K562 (cell line): ENCODE data around the gene DNAAF2. TPM values are rescaled to one million over a fixed set of nuclear protein-coding genes. Genes with fewer than 3 reads are reported as not detected.

ENCODE experiments used
- C11orf30 ChIP-seq: fragments of 450-650 bp; IDR thresholded peaks from 2 replicates; pipeline ENCODE4 v1.6.1; 2016; ENCODE audit warnings: low read depth, mild to moderate bottlenecking
- CHD2 ChIP-seq: IDR thresholded peaks from 2 replicates; pipeline ENCODE4 v1.6.1; 2011; ENCODE audit warnings: low read depth, low read length
- E2F3 ChIP-seq: fragments of 250-450 bp; sonication (Bioruptor Pico); IDR thresholded peaks from 2 replicates; pipeline ENCODE4 v1.4.0; 2020; ENCODE audit warnings: mild to moderate bottlenecking
- MTF1 ChIP-seq: fragments of 250-450 bp; sonication (Bioruptor Pico); IDR thresholded peaks from 2 replicates; pipeline ENCODE4 v1.9.0; 2021; ENCODE audit warnings: moderate library complexity, mild to moderate bottlenecking, inconsistent platforms, borderline replicate concordance
- NCOR1 ChIP-seq: fragments of 450-650 bp; IDR thresholded peaks from 2 replicates; pipeline ENCODE4 v1.6.1; 2016; ENCODE audit warnings: mild to moderate bottlenecking, moderate library complexity
- NFIC ChIP-seq: fragments of 450-650 bp; IDR thresholded peaks from 2 replicates; pipeline ENCODE4 v1.6.1; 2017; ENCODE audit warnings: mild to moderate bottlenecking, inconsistent platforms
- POLR2G ChIP-seq: fragments of 200-400 bp; formaldehyde crosslinking; IDR thresholded peaks from 2 replicates; pipeline ENCODE4 v1.6.1; 2017; ENCODE audit warnings: low read depth, mild to moderate bottlenecking, antibody characterized with exemption, low read length, moderate library complexity
- PTRF ChIP-seq: fragments of 450-650 bp; IDR thresholded peaks from 2 replicates; pipeline ENCODE4 v1.6.1; 2016; ENCODE audit warnings: mild to moderate bottlenecking, missing genetic modification characterization, missing compliant biosample characterization
- RAD21 ChIP-seq, 2 experiments: fragments of 250-450 bp in 1 of 2; fragments of 450-650 bp in 1 of 2; sonication (Bioruptor Pico) in 1 of 2; formaldehyde crosslinking in 1 of 2; IDR thresholded peaks in 1 of 2; conservative IDR thresholded peaks in 1 of 2; 2 replicates each; pipeline versions ENCODE4 v1.4.0 to v1.8.0; 2020 to 2022; ENCODE audit warnings: mild to moderate bottlenecking in 2 of 2, moderate library complexity in 1 of 2
- RHOXF2B ChIP-seq: fragments of 250-450 bp; sonication (Bioruptor Pico); conservative IDR thresholded peaks from 2 replicates; pipeline ENCODE4 v1.5.1; 2021
- SAP30 ChIP-seq: fragments of 200-600 bp; sonication (generic); IDR thresholded peaks from 2 replicates; pipeline ENCODE4 v1.6.1; 2012; ENCODE audit warnings: borderline replicate concordance, low read depth, mild to moderate bottlenecking, moderate library complexity, low read length, control low read depth, inconsistent platforms; ENCODE audit not compliant: insufficient read depth, poor library complexity, severe bottlenecking
- SPI1 ChIP-seq: IDR thresholded peaks from 2 replicates; pipeline ENCODE4 v1.6.1; 2011; ENCODE audit warnings: low read depth, low read length, control low read depth, borderline replicate concordance
- ZNF431 ChIP-seq: sonication (generic); formaldehyde crosslinking; IDR thresholded peaks from 2 replicates; pipeline ENCODE4 v1.8.0; 2022; ENCODE audit warnings: mild to moderate bottlenecking, missing genetic modification reagents
- polyA plus RNA-seq, 8 experiments: library from polyadenylated mRNA; depleted of rRNA in 4 of 8; stranded (reverse) in 5 of 8; unstranded in 3 of 8; fragments of >200 nt; fragmentation: Nextera tagmentation in 2 of 8; fragmentation: Illumina TruSeq in 1 of 8; extraction: Ambion mirVana in 2 of 8; extraction: Trizol in 1 of 8; gene quantifications; 2 replicates each; pipeline versions ENCODE4 v1.2.1 to v1.2.3, GENCODE V29; 2011 to 2014; ENCODE audit warnings: inconsistent platforms in 1 of 8, missing spikeins in 1 of 8
- total RNA-seq, 7 experiments: library from RNA; depleted of rRNA in 6 of 7; stranded (reverse); fragments of >200 nt in 6 of 7; fragmentation: Illumina TruSeq in 2 of 7; extraction: Trizol in 2 of 7; gene quantifications; 2 replicates each; pipeline versions ENCODE4 v1.2.1 to v1.2.3, GENCODE V29; 2011 to 2021; ENCODE audit warnings: low replicate concordance in 1 of 7
- TF ChIP-seq, protein P1 (sequence below): sonication (generic); formaldehyde crosslinking; IDR thresholded peaks from 2 replicates; pipeline ENCODE4 v1.8.0; 2022; ENCODE audit warnings: missing genetic modification reagents, mild to moderate bottlenecking, moderate library complexity, borderline replicate concordance
- TF ChIP-seq, protein P2 (sequence below), 2 experiments: fragments of 450-650 bp; IDR thresholded peaks; 2 replicates each; pipeline ENCODE4 v1.6.1; 2018; ENCODE audit warnings: mild to moderate bottlenecking in 2 of 2, low read depth in 1 of 2; ENCODE audit not compliant: partially characterized antibody in 2 of 2
- TF ChIP-seq, protein P3 (sequence below): fragments of 250-450 bp; sonication (Bioruptor Pico); IDR thresholded peaks from 2 replicates; pipeline ENCODE4 v1.8.0; 2021; ENCODE audit warnings: borderline replicate concordance, mild to moderate bottlenecking, moderate library complexity; ENCODE audit not compliant: poor library complexity, severe bottlenecking
- TF ChIP-seq, protein P4 (sequence below): fragments of 450-650 bp; IDR thresholded peaks from 2 replicates; pipeline ENCODE4 v1.6.1; 2017; ENCODE audit warnings: antibody characterized with exemption, mild to moderate bottlenecking

The DNAAF2 gene
- total and polyA plus RNA-seq, 9 of the 15 experiments (the other 6 are each of a cell fraction or from before 2014, with no cell fraction given), result 2.4 to 14.6 (median 11.1) TPM

DNA sequence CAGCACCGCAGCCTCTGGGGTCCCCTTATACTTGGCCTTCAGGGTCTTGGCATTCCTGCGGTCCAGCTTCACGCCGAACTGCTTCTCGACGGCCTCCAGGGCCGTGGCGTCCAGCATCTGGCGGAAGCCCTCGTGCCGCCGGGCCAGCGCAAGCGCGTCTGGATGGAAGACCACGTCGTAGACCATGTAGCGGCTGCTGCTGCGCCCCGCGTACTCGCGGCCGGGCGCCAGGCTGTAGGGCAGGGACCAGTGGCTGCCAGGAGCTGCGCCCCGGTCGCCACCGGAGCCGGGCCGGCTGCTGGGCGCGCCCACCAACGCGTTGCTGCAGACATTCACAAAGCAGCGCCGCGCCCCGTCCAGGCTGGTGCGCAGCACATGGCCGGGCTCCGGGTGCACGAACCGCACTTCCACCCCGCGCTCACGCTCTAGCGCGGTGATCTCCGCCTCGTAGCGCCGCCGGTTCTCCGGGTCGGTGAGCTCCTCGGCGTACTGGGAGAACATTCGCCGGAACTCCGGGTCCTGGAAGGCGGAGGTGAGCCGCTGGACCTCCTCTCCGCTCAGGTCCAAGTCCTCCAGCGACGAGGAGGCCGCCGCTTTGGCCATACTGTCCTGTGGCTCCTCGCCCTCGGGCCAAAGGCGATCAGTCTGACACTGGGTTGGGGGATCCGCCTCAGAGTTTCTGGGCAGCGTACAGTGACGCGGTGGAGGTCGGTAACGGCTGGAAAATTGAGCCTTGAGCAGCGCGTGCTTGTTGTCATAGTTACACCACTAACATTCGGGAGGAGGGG, at the start of gene DNAAF2 (continued):
- TF ChIP-seq RHOXF2B, result no peak
- peak; percentile 64 for TF ChIP-seq SAP30
- TF ChIP-seq NCOR1, result 0 out of 2 replicates have a peak, but pooled peaks have one; percentile 0
- TF ChIP-seq, protein P1, sequence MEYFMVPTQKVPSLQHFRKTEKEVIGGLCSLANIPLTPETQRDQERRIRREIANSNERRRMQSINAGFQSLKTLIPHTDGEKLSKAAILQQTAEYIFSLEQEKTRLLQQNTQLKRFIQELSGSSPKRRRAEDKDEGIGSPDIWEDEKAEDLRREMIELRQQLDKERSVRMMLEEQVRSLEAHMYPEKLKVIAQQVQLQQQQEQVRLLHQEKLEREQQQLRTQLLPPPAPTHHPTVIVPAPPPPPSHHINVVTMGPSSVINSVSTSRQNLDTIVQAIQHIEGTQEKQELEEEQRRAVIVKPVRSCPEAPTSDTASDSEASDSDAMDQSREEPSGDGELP (CRISPR knock-in tag), result peak; percentile 13; the same call in 1 of the 2 replicates
- no peak for TF ChIP-seq PTRF (tag)
- TF ChIP-seq, protein P2, sequence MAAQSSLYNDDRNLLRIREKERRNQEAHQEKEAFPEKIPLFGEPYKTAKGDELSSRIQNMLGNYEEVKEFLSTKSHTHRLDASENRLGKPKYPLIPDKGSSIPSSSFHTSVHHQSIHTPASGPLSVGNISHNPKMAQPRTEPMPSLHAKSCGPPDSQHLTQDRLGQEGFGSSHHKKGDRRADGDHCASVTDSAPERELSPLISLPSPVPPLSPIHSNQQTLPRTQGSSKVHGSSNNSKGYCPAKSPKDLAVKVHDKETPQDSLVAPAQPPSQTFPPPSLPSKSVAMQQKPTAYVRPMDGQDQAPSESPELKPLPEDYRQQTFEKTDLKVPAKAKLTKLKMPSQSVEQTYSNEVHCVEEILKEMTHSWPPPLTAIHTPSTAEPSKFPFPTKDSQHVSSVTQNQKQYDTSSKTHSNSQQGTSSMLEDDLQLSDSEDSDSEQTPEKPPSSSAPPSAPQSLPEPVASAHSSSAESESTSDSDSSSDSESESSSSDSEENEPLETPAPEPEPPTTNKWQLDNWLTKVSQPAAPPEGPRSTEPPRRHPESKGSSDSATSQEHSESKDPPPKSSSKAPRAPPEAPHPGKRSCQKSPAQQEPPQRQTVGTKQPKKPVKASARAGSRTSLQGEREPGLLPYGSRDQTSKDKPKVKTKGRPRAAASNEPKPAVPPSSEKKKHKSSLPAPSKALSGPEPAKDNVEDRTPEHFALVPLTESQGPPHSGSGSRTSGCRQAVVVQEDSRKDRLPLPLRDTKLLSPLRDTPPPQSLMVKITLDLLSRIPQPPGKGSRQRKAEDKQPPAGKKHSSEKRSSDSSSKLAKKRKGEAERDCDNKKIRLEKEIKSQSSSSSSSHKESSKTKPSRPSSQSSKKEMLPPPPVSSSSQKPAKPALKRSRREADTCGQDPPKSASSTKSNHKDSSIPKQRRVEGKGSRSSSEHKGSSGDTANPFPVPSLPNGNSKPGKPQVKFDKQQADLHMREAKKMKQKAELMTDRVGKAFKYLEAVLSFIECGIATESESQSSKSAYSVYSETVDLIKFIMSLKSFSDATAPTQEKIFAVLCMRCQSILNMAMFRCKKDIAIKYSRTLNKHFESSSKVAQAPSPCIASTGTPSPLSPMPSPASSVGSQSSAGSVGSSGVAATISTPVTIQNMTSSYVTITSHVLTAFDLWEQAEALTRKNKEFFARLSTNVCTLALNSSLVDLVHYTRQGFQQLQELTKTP (IDR thresholded peaks at IDR 0.05; ENCODE audit: low read depth in 1 of 2, partially characterized antibody in 2 of 2), result no peak
- TF ChIP-seq E2F3, result no peak
- TF ChIP-seq, protein P3, sequence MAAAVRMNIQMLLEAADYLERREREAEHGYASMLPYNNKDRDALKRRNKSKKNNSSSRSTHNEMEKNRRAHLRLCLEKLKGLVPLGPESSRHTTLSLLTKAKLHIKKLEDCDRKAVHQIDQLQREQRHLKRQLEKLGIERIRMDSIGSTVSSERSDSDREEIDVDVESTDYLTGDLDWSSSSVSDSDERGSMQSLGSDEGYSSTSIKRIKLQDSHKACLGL (CRISPR knock-in tag), result no peak
- no peak for TF ChIP-seq RAD21 (CRISPR knock-in tag; conservative IDR thresholded peaks at IDR 0.05 in 1 of 2, IDR thresholded peaks at IDR 0.05 in 1 of 2)
- TF ChIP-seq NFIC, result peak; percentile 48; the same call in 1 of the 2 replicates
- TF ChIP-seq, protein P4, sequence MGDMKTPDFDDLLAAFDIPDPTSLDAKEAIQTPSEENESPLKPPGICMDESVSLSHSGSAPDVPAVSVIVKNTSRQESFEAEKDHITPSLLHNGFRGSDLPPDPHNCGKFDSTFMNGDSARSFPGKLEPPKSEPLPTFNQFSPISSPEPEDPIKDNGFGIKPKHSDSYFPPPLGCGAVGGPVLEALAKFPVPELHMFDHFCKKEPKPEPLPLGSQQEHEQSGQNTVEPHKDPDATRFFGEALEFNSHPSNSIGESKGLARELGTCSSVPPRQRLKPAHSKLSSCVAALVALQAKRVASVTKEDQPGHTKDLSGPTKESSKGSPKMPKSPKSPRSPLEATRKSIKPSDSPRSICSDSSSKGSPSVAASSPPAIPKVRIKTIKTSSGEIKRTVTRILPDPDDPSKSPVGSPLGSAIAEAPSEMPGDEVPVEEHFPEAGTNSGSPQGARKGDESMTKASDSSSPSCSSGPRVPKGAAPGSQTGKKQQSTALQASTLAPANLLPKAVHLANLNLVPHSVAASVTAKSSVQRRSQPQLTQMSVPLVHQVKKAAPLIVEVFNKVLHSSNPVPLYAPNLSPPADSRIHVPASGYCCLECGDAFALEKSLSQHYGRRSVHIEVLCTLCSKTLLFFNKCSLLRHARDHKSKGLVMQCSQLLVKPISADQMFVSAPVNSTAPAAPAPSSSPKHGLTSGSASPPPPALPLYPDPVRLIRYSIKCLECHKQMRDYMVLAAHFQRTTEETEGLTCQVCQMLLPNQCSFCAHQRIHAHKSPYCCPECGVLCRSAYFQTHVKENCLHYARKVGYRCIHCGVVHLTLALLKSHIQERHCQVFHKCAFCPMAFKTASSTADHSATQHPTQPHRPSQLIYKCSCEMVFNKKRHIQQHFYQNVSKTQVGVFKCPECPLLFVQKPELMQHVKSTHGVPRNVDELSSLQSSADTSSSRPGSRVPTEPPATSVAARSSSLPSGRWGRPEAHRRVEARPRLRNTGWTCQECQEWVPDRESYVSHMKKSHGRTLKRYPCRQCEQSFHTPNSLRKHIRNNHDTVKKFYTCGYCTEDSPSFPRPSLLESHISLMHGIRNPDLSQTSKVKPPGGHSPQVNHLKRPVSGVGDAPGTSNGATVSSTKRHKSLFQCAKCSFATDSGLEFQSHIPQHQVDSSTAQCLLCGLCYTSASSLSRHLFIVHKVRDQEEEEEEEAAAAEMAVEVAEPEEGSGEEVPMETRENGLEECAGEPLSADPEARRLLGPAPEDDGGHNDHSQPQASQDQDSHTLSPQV, result peak; percentile 16; the same call in 1 of the 2 replicates
- no peak for TF ChIP-seq SPI1
- peak; percentile 6 for TF ChIP-seq POLR2G
- no peak for TF ChIP-seq ZNF431
- no peak for TF ChIP-seq MTF1 (CRISPR knock-in tag)
- no peak for TF ChIP-seq C11orf30
- no peak for TF ChIP-seq CHD2
